Activated naive CD8-positive, alpha-beta T cell treated with anti-CD3 and anti-CD28 coated beads, Interleukin-2, amount 10 ng/mL, durations not matched to agents 7 days and 5 days (primary cell): ENCODE results near the gene METAP1. TPM values are rescaled to one million over a fixed set of nuclear protein-coding genes. Genes with fewer than 3 reads are reported as not detected.
A peak's percentile ranks its signal among the peaks of the same experiment; 100 is the strongest.
"Not testable (repeated sequence)": the region's sequence is repeated elsewhere in the genome, so short reads cannot be mapped to it uniquely, and the experiment has no call there.

ENCODE experiments used
- ATAC-seq: fragments of 150-1000 bp; cut with Tn5 transposase; one replicate; pipeline ENCODE4 v1.10.0; 2021; ENCODE audit warnings: low read depth, moderate library complexity
- POLR2A ChIA-PET: fragments of 350-600 bp; sonication (Branson Sonifier 250); formaldehyde crosslinking; loops from one replicate; lab custom pipeline; 2021; ENCODE audit warnings: antibody characterized with exemption; lab: Charles Lee
- DNase-seq: peaks from one replicate; pipeline ENCODE4 v3.0.0; 2021
- H3K27ac Mint-ChIP-seq: one replicate; pipeline ENCODE4 v1.8.0; 2022; ENCODE audit warnings: mild to moderate bottlenecking, mixed read lengths
- H3K27me3 Mint-ChIP-seq: one replicate; pipeline ENCODE4 v1.8.0; 2022; ENCODE audit warnings: mild to moderate bottlenecking, moderate library complexity, mixed read lengths
- H3K36me3 Mint-ChIP-seq: one replicate; pipeline ENCODE4 v1.8.0; 2021; ENCODE audit warnings: mild to moderate bottlenecking, mixed read lengths
- H3K4me1 Mint-ChIP-seq: one replicate; pipeline ENCODE4 v1.8.0; 2021; ENCODE audit warnings: mixed read lengths
- H3K4me3 Mint-ChIP-seq: one replicate; pipeline ENCODE4 v1.8.0; 2022; ENCODE audit warnings: mild to moderate bottlenecking, moderate library complexity, mixed read lengths
- H3K9me3 Mint-ChIP-seq: one replicate; pipeline ENCODE4 v1.8.0; 2021; ENCODE audit warnings: mixed read lengths
- total RNA-seq, 2 experiments: library from RNA; stranded (reverse); gene quantifications; one replicate each; pipeline ENCODE4 v1.2.3, GENCODE V29; 2021

METAP1 gene
- total RNA-seq, 2 experiments from 2014 or later: 50.8 to 51.7 TPM

- H3K36me3 Mint-ChIP-seq: peaks cover 29% of the 10 kb centered on the region
- DNase-seq: no peak
- ATAC-seq: no peak
- H3K27ac Mint-ChIP-seq: no peak overlapping the region
- H3K4me1 Mint-ChIP-seq: peaks cover 4% of the 10 kb centered on the region
- H3K27me3 Mint-ChIP-seq: no peaks in the 10 kb centered on the region
- no peak overlapping the region for H3K4me3 Mint-ChIP-seq
- POLR2A ChIA-PET: interaction anchor here (0.6 kb wide), 1 partner anchor 808 kb away, joined by 3 read pairs; no protein-coding TSS in a partner anchor
- no peaks in the 10 kb centered on the region for H3K9me3 Mint-ChIP-seq
These were observed 81.7 kb downstream of the METAP1 start for GRCh38 chr4:99077177-99077576.

- Mint-ChIP-seq H3K4me3 (no peak overlapping the region), H3K9me3 (no peaks in the 10 kb centered on the region), H3K27me3 (no peaks in the 10 kb centered on the region), H3K36me3 (peaks cover 26% of the 10 kb centered on the region), H3K27ac (no peak overlapping the region), H3K4me1 (peaks cover 4% of the 10 kb centered on the region)
- POLR2A ChIA-PET: interaction anchor here (0.8 kb wide), 1 partner anchor 10 kb away, joined by 4 read pairs; no protein-coding TSS in a partner anchor
- ATAC-seq (no peak), DNase-seq (no peak)
These were observed 82.8 kb downstream of the METAP1 start for GRCh38 chr4:99078336-99078735.

- H3K36me3 Mint-ChIP-seq: peaks cover 28% of the 10 kb centered on the region
- no peaks in the 10 kb centered on the region for H3K27me3 Mint-ChIP-seq
- no peak overlapping the region for H3K27ac Mint-ChIP-seq
- no peaks in the 10 kb centered on the region for H3K9me3 Mint-ChIP-seq
- peaks cover 4% of the 10 kb centered on the region for H3K4me1 Mint-ChIP-seq
- ATAC-seq (no peak), DNase-seq (no peak)
- POLR2A ChIA-PET: no interaction called here
- H3K4me3 Mint-ChIP-seq: no peak overlapping the region
These were observed 83.6 kb downstream of the METAP1 start for GRCh38 chr4:99078931-99079624.

GRCh38 chr4:99079625-99080295 lies 84.2 kb downstream of the METAP1 start:
- H3K4me3 Mint-ChIP-seq: no peak overlapping the region
- H3K36me3 Mint-ChIP-seq: peaks cover 31% of the 10 kb centered on the region
- no peak for DNase-seq
- no peaks in the 10 kb centered on the region for H3K9me3 Mint-ChIP-seq
- H3K4me1 Mint-ChIP-seq: peaks cover 4% of the 10 kb centered on the region
- H3K27ac Mint-ChIP-seq: no peak overlapping the region
- POLR2A ChIA-PET: interaction anchor here (1.2 kb wide), 1 partner anchor 936 kb away, joined by 3 read pairs; the partner anchor contains the start of gene STPG2
- ATAC-seq: no peak
- H3K27me3 Mint-ChIP-seq: no peaks in the 10 kb centered on the region

- not testable (repeated sequence) for DNase-seq, ATAC-seq, H3K27ac Mint-ChIP-seq, H3K27me3 Mint-ChIP-seq, H3K9me3 Mint-ChIP-seq, H3K4me3 Mint-ChIP-seq
- POLR2A ChIA-PET: interaction anchor here (0.6 to 1.2 kb wide), 2 partner anchors 8 to 938 kb away, joined by 3 read pairs; partner anchors contain the start of genes ADH5 and STPG2
- peaks cover 12% of the 10 kb centered on the region for H3K4me1 Mint-ChIP-seq
- peaks cover 38% of the 10 kb centered on the region for H3K36me3 Mint-ChIP-seq
These were observed 85.3 kb downstream of the METAP1 start for GRCh38 chr4:99080869-99081268.

GRCh38 chr4:99082192-99082591 lies 86.7 kb downstream of the METAP1 start:
- Mint-ChIP-seq H3K27ac (no peak overlapping the region), H3K36me3 (peaks cover 37% of the 10 kb centered on the region)
- POLR2A ChIA-PET: no interaction called here

GRCh38 chr4:99084595-99084994 lies 89.1 kb downstream of the METAP1 start:
- H3K36me3 Mint-ChIP-seq: peaks cover 28% of the 10 kb centered on the region
- H3K4me3 Mint-ChIP-seq: no peak overlapping the region
- DNase-seq (no peak), ATAC-seq (no peak)
- no peak overlapping the region for H3K27ac Mint-ChIP-seq
- POLR2A ChIA-PET: no interaction called here
- peaks cover 18% of the 10 kb centered on the region for H3K4me1 Mint-ChIP-seq
- H3K27me3 Mint-ChIP-seq: no peaks in the 10 kb centered on the region
- H3K9me3 Mint-ChIP-seq: no peaks in the 10 kb centered on the region

More at GRCh38 chr4:99082192-99082591, 86.7 kb downstream of the METAP1 start:
- Mint-ChIP-seq H3K9me3 (no peaks in the 10 kb centered on the region), H3K4me1 (peaks cover 17% of the 10 kb centered on the region), H3K4me3 (no peak overlapping the region), H3K27me3 (no peaks in the 10 kb centered on the region)
- ATAC-seq: no peak
- no peak for DNase-seq

- H3K36me3 Mint-ChIP-seq: peaks cover 23% of the 10 kb centered on the region
- peaks cover under 1% of the 10 kb centered on the region for H3K9me3 Mint-ChIP-seq
- H3K27me3 Mint-ChIP-seq: no peaks in the 10 kb centered on the region
- peak overlapping the region; percentile 95 for H3K4me3 Mint-ChIP-seq
- POLR2A ChIA-PET: interaction anchor here (0.6 to 2.5 kb wide), 23 partner anchors 7 to 945 kb away, joined by 3 to 58 read pairs (median 4); partner anchors contain the start of genes DAPP1, DNAJB14, EIF4E and H2AZ1
- peak overlapping the region; percentile 98 for H3K27ac Mint-ChIP-seq
- ATAC-seq (peak; percentile 25), DNase-seq (no peak)
- H3K4me1 Mint-ChIP-seq: peaks cover 29% of the 10 kb centered on the region
These were observed 92.5 kb downstream of the METAP1 start for GRCh38 chr4:99088023-99088449.

- peak within 1 kb of the TSS; percentile 98 for H3K27ac Mint-ChIP-seq
- DNase-seq (peak; percentile 89), ATAC-seq (peak; percentile 97)
- peak within 1 kb of the TSS; percentile 95 for H3K4me3 Mint-ChIP-seq
- H3K27me3 Mint-ChIP-seq: no peaks in the 10 kb centered on the region
- H3K4me1 Mint-ChIP-seq: peaks cover 29% of the 10 kb centered on the region
- H3K9me3 Mint-ChIP-seq: peaks cover 1% of the 10 kb centered on the region
- H3K36me3 Mint-ChIP-seq: peaks cover 19% of the 10 kb centered on the region
- POLR2A ChIA-PET: interaction anchor here (0.5 to 2.5 kb wide), 26 partner anchors 8 to 945 kb away, joined by 3 to 58 read pairs (median 4); partner anchors contain the start of genes DAPP1, DNAJB14, EIF4E and H2AZ1
These were observed 93.2 kb downstream of the METAP1 start, which contains the start of gene ADH5 for GRCh38 chr4:99088481-99089365. TSS of gene ADH5 (minus strand) at chr4:99088788. CDS start at chr4:99088700, 88 bp downstream.

- H3K27ac Mint-ChIP-seq: no peak overlapping the region
- peaks cover 6% of the 10 kb centered on the region for H3K36me3 Mint-ChIP-seq
- POLR2A ChIA-PET: no interaction called here
- H3K27me3 Mint-ChIP-seq: no peaks in the 10 kb centered on the region
- H3K4me1 Mint-ChIP-seq: peaks cover 22% of the 10 kb centered on the region
- ATAC-seq: no peak
- H3K9me3 Mint-ChIP-seq: peaks cover 1% of the 10 kb centered on the region
- DNase-seq: no peak
- H3K4me3 Mint-ChIP-seq: peak overlapping the region; percentile 29
These were observed 95.1 kb downstream of the METAP1 start for GRCh38 chr4:99090481-99091215.

GRCh38 chr4:99091216-99091575 lies 95.7 kb downstream of the METAP1 start:
- Mint-ChIP-seq H3K27me3 (no peaks in the 10 kb centered on the region), H3K36me3 (peaks cover 4% of the 10 kb centered on the region), H3K4me3 (no peak overlapping the region), H3K9me3 (peaks cover 1% of the 10 kb centered on the region), H3K4me1 (peaks cover 19% of the 10 kb centered on the region), H3K27ac (no peak overlapping the region)
- DNase-seq (no peak), ATAC-seq (no peak)
- POLR2A ChIA-PET: no interaction called here

- ATAC-seq, POLR2A ChIA-PET, H3K27ac Mint-ChIP-seq, H3K27me3 Mint-ChIP-seq, H3K4me3 Mint-ChIP-seq, DNase-seq, H3K36me3 Mint-ChIP-seq, H3K9me3 Mint-ChIP-seq: not testable (repeated sequence)
- H3K4me1 Mint-ChIP-seq: peaks cover 16% of the 10 kb centered on the region
These were observed 96.3 kb downstream of the METAP1 start for GRCh38 chr4:99091841-99092240.
